PC-3 (cell line): ENCODE data around the gene CPT2. TPM values are rescaled to one million over a fixed set of nuclear protein-coding genes. Genes with fewer than 3 reads are reported as not detected.

Experiments
- ATAC-seq: fragments of 200-7000 bp; cut with Tn5 transposase; 2 replicates; pipeline ENCODE4 v1.9.1; 2020; ENCODE audit warnings: mild to moderate bottlenecking, moderate library complexity
- BruUV-seq: library from RNA; stranded (reverse); fragments of 400-500 nt; replicated peaks from 2 replicates; lab custom pipeline; 2021; lab: Mats Ljungman, UMichigan
- CTCF ChIA-PET: fragments of 300-600 bp; sonication (Branson Sonifier 250); formaldehyde crosslinking; loops from one replicate; lab custom pipeline; 2022; ENCODE audit warnings: antibody characterized with exemption; lab: Charles Lee
- POLR2A ChIA-PET: fragments of 300-600 bp; sonication (Branson Sonifier 250); formaldehyde crosslinking; loops from one replicate; lab custom pipeline; 2022; ENCODE audit warnings: antibody characterized with exemption; ENCODE audit not compliant: unreplicated experiment; lab: Charles Lee
- DNase-seq: peaks from one replicate; pipeline ENCODE4 v3.0.0-alpha.2; 2015
- H2AFZ ChIP-seq: fragments of 300-600 bp; sonication (generic); 2 replicates; pipeline ENCODE4 v1.6.0; 2016; ENCODE audit warnings: antibody characterized with exemption, low read length
- H3F3A ChIP-seq: fragments of 300-600 bp; sonication (generic); one replicate; pipeline ENCODE4 v1.6.0; 2017; ENCODE audit warnings: antibody characterized with exemption, low read length, control low read depth, mild to moderate bottlenecking; ENCODE audit not compliant: unreplicated experiment
- H3K27ac ChIP-seq: fragments of 300-600 bp; sonication (generic); 2 replicates; pipeline ENCODE4 v1.5.1; 2016; ENCODE audit warnings: mild to moderate bottlenecking, low read length
- H3K27me3 ChIP-seq: fragments of 300-600 bp; sonication (generic); 2 replicates; pipeline ENCODE4 v1.6.1; 2016; ENCODE audit warnings: low read length, mixed read lengths
- H3K36me3 ChIP-seq: fragments of 300-600 bp; sonication (generic); 2 replicates; pipeline ENCODE4 v1.6.1; 2016; ENCODE audit warnings: low read depth, mixed run types, low read length, mixed read lengths
- H3K4me1 ChIP-seq: fragments of 300-600 bp; sonication (generic); 2 replicates; pipeline ENCODE4 v1.5.1; 2016; ENCODE audit warnings: low read length; ENCODE audit not compliant: insufficient read depth
- H3K4me2 ChIP-seq: fragments of 300-600 bp; sonication (generic); 2 replicates; pipeline ENCODE4 v1.6.0; 2016; ENCODE audit warnings: low read length
- H3K4me3 ChIP-seq: fragments of 300-600 bp; sonication (generic); 2 replicates; pipeline ENCODE4 v1.5.1; 2016; ENCODE audit warnings: mild to moderate bottlenecking, low read length, mixed read lengths
- H3K79me2 ChIP-seq: fragments of 300-600 bp; sonication (generic); 2 replicates; pipeline ENCODE4 v1.6.1; 2017; ENCODE audit warnings: low read length, mixed read lengths
- H3K9ac ChIP-seq: fragments of 300-600 bp; sonication (generic); 2 replicates; pipeline ENCODE4 v1.6.0; 2016; ENCODE audit warnings: mild to moderate bottlenecking, low read length
- H3K9me2 ChIP-seq: fragments of 300-600 bp; sonication (generic); replicated peaks from 2 replicates; pipeline ENCODE4 v1.6.1; 2016; ENCODE audit warnings: mixed run types, low read length, mixed read lengths
- H3K9me3 ChIP-seq: fragments of 300-600 bp; sonication (generic); 2 replicates; pipeline ENCODE4 v1.6.1; 2016; ENCODE audit warnings: low read length, mixed read lengths
- H4K20me1 ChIP-seq: fragments of 300-600 bp; sonication (generic); 2 replicates; pipeline ENCODE4 v1.6.1; 2016; ENCODE audit warnings: low read length, mixed read lengths
- CTCF ChIP-seq: fragments of 300-600 bp; sonication (generic); conservative IDR thresholded peaks from 2 replicates; pipeline ENCODE4 v1.5.1; 2017; ENCODE audit warnings: antibody characterized with exemption, low read depth, mild to moderate bottlenecking, low read length
- EZH2 ChIP-seq: fragments of 300-600 bp; sonication (generic); IDR thresholded peaks from one replicate; pipeline ENCODE4 v1.6.1; 2017; ENCODE audit warnings: antibody characterized with exemption, mild to moderate bottlenecking, low read length; ENCODE audit not compliant: unreplicated experiment
- EZH2phosphoT487 ChIP-seq: fragments of 300-600 bp; sonication (generic); IDR thresholded peaks from 2 replicates; pipeline ENCODE4 v1.6.1; 2018; ENCODE audit warnings: mild to moderate bottlenecking, antibody characterized with exemption, low read length, borderline replicate concordance
- intact Hi-C: fragments of 100-400 bp; cut with micrococcal nuclease; formaldehyde crosslinking; loops from 2 replicates; pipeline ENCODE4 v1.9.0; 2023
- total RNA-seq: library from RNA; depleted of rRNA; stranded (reverse); fragments of >200 nt; gene quantifications from 2 replicates; pipeline ENCODE4 v1.2.3, GENCODE V29; 2014

The CPT2 gene
- total RNA-seq, 1 experiment from 2014 or later, result 27.1 TPM

DNA sequence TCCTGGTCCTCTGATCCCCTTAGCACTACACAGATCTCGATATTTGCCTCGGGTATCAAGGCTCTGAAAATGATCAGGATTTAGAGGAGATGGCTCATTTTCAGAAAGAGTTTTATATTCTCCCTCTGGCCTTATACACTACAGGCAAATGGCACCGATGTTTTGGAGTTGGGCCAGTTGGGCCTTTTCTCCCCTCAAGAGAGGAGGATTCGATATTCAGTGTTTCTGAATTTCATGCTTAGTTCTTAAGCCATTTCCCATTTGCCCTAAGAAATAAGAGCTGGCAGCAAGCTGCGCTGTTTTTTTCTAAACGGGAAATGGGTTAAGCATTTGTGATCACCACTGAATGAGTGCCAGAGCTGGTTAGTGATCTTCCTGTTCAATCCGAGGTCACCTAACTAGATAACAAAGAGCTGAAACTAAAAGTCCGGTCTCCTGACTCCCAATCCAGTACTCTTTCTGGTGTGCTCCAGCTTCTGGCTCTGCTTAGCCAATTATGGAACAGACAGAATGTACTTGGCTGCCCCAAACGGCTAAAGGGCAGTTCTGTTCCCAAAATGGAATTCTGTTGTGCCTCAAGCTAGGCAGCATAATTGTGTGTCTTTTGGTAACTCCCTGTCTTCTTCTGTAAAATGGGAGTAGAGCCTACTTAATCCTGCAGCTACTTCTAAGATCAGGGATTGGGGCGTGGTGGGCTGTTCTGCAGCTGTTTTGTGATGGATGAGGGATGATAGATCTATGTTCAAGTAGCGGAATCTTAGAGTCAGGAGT, 1.2 kb upstream of the CPT2 start:
- H3K9ac ChIP-seq, result no peak overlapping the region
- intact Hi-C loops, result no loop called here
- no peak overlapping the region for H3K27ac ChIP-seq
- DNase-seq (no peak), ATAC-seq (no peak)
- H3K27me3 ChIP-seq, result no peaks in the 10 kb centered on the region
- ChIA-PET CTCF (interaction anchor here (1.1 kb wide), 1 partner anchor 19 kb away, joined by 3 read pairs; no protein-coding TSS in a partner anchor), POLR2A (no interaction called here)
- peak overlapping the region; percentile 96 for H3K4me2 ChIP-seq
- no peaks in the 10 kb centered on the region for H4K20me1 ChIP-seq
- no peak overlapping the region for H3K4me3 ChIP-seq
- no peaks in the 10 kb centered on the region for H3K9me2 ChIP-seq
- H3K79me2 ChIP-seq, result peaks cover 16% of the 10 kb centered on the region
- no peaks in the 10 kb centered on the region for H3F3A ChIP-seq
- H3K9me3 ChIP-seq, result no peaks in the 10 kb centered on the region
- no peak for TF ChIP-seq CTCF
- no peak for TF ChIP-seq EZH2
- TF ChIP-seq EZH2phosphoT487, result no peak
- H3K4me1 ChIP-seq, result peaks cover 23% of the 10 kb centered on the region
- BruUV-seq, result no TSS peak
- H3K36me3 ChIP-seq, result no peaks in the 10 kb centered on the region
- H2AFZ ChIP-seq, result peak overlapping the region; percentile 94

GRCh38 chr1:53196017-53196484, 573 bp upstream of the CPT2 start:
- Histone ChIP-seq H3K4me1 (peaks cover 23% of the 10 kb centered on the region), H2AFZ (peak overlapping the region; percentile 94), H3K27ac (peak overlapping the region; percentile 55), H3K36me3 (no peaks in the 10 kb centered on the region), H3K4me2 (peak overlapping the region; percentile 96), H4K20me1 (no peaks in the 10 kb centered on the region), H3K9ac (peak overlapping the region; percentile 96), H3K27me3 (no peaks in the 10 kb centered on the region), H3K79me2 (peaks cover 16% of the 10 kb centered on the region), H3K4me3 (peak overlapping the region; percentile 91), H3K9me3 (no peaks in the 10 kb centered on the region), H3K9me2 (no peaks in the 10 kb centered on the region), H3F3A (no peaks in the 10 kb centered on the region)
- ChIA-PET POLR2A (no interaction called here), CTCF (interaction anchor here (0.5 to 1.1 kb wide), 3 partner anchors 19 to 698 kb away, joined by 3 to 4 read pairs (median 3); no protein-coding TSS in a partner anchor)
- ATAC-seq (peak; percentile 42), DNase-seq (peak; percentile 32)
- no peak for TF ChIP-seq EZH2
- TF ChIP-seq CTCF, result no peak
- no peak for TF ChIP-seq EZH2phosphoT487
- intact Hi-C loops, result no loop called here
- BruUV-seq, result TSS peak; percentile 33
